ENCODE measurements around the gene FNIP1.

- TF ChIP-seq POLR2A (IDR thresholded peaks at IDR 0.05; ENCODE audit: low read depth, low read length), result no peak
- no peak for TF ChIP-seq TAF1 (IDR thresholded peaks at IDR 0.05; ENCODE audit: borderline replicate concordance, low read depth, low read length)
Measured at GRCh38 chr5:131672776-131673175, 124.0 kb downstream of the FNIP1 start.
